ENCODE data around the gene PAGR1. TPM values are rescaled to one million over a fixed set of nuclear protein-coding genes. Genes with fewer than 3 reads are reported as not detected.

PAGR1 gene
- total and polyA plus RNA-seq, 2 of the 13 experiments (the other 11 are each of a cell fraction or from before 2014, with no cell fraction given): 9.8 to 66.4 TPM

DNA sequence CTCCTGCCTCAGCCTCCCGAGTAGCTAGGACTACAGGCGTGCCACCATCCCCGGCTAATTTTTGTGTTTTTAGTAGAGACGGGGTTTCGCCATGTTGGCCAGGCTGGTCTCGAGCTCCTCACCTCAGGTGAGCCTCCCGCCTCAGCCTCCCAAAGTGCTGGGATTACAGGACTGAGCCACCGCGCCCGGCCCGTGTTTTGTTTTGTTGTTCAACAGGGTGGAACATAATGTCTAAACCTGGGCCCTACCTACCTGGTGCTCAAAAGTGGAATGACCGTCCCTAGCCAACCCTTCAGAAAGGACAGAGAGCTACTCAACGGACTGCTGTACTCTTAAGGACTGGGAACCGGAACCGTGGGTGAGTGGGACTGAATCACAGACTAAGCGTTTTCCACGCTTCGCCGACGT, 26.2 kb upstream of the PAGR1 start (continued):
- TF ChIP-seq KIAA2018 (CRISPR knock-in tag; IDR thresholded peaks at IDR 0.05; ENCODE audit: borderline replicate concordance): no peak
- no peak for TF ChIP-seq GLI4 (CRISPR knock-in tag; IDR thresholded peaks at IDR 0.05; ENCODE audit: borderline replicate concordance)
- no peak for TF ChIP-seq ZNF569 (CRISPR knock-in tag; IDR thresholded peaks at IDR 0.05; ENCODE audit: borderline replicate concordance)
- TF ChIP-seq ZNF841 (CRISPR knock-in tag; IDR thresholded peaks at IDR 0.05; ENCODE audit: borderline replicate concordance): no peak
- no peak for TF ChIP-seq ZNF546 (CRISPR knock-in tag; conservative IDR thresholded peaks at IDR 0.05)
- 0 out of 2 replicates have a peak, but pooled peaks have one; percentile 4 for TF ChIP-seq ZMAT3 (CRISPR knock-in tag; conservative IDR thresholded peaks at IDR 0.05)
- TF ChIP-seq CEBPG (CRISPR knock-in tag; IDR thresholded peaks at IDR 0.05): no peak
- TF ChIP-seq RARG (CRISPR knock-in tag; IDR thresholded peaks at IDR 0.05; ENCODE audit: low read depth): no peak
- no peak for TF ChIP-seq SKIL (CRISPR knock-in tag; IDR thresholded peaks at IDR 0.05; ENCODE audit: borderline replicate concordance)
- TF ChIP-seq TAF1 (CRISPR knock-in tag; IDR thresholded peaks at IDR 0.05): no peak
- no peak for TF ChIP-seq ATF7-NPFF (CRISPR knock-in tag; IDR thresholded peaks at IDR 0.05; ENCODE audit: low read depth)
- TF ChIP-seq SMAD3 (CRISPR knock-in tag; IDR thresholded peaks at IDR 0.05): no peak
- TF ChIP-seq KDM2A (CRISPR knock-in tag; IDR thresholded peaks at IDR 0.05; ENCODE audit: borderline replicate concordance, low read depth): no peak
- TF ChIP-seq TCF7L2 (IDR thresholded peaks at IDR 0.05; ENCODE audit: low read depth, low read length): no peak
- TF ChIP-seq ZNF549 (CRISPR knock-in tag; IDR thresholded peaks at IDR 0.05): no peak
- no peak for TF ChIP-seq UBTF (CRISPR knock-in tag; IDR thresholded peaks at IDR 0.05)

Measured in HepG2 (cell line).